Erythroblast (primary cell): Measurements from ENCODE around the gene DMTF1.

Experiments used
- GATA1 ChIP-seq: IDR thresholded peaks from 2 replicates; pipeline ENCODE4 v1.6.1; 2011; ENCODE audit warnings: low read depth, mild to moderate bottlenecking, control low read depth, low read length, moderate library complexity
- POLR2A ChIP-seq: IDR thresholded peaks from 2 replicates; pipeline ENCODE4 v1.6.1; 2011; ENCODE audit warnings: mild to moderate bottlenecking, low read length

GRCh38 chr7:87106974-87107612 lies 45.2 kb upstream of the DMTF1 start:
- TF ChIP-seq POLR2A: no peak
- no peak for TF ChIP-seq GATA1
